GM18507 (cell line): ENCODE data around the gene C1orf105.

ENCODE experiments used
- DNase-seq: peaks from one replicate; pipeline ENCODE4 v3.0.0; 2011; ENCODE audit warnings: low read depth; ENCODE audit not compliant: insufficient read length; ENCODE audit errors: extremely low spot score
- FAIRE-seq: peaks from 2 replicates; lab custom pipeline; 2011; peaks lifted over from hg19 to GRCh38; lab: Jason Lieb, UNC

Gene C1orf105

DNA sequence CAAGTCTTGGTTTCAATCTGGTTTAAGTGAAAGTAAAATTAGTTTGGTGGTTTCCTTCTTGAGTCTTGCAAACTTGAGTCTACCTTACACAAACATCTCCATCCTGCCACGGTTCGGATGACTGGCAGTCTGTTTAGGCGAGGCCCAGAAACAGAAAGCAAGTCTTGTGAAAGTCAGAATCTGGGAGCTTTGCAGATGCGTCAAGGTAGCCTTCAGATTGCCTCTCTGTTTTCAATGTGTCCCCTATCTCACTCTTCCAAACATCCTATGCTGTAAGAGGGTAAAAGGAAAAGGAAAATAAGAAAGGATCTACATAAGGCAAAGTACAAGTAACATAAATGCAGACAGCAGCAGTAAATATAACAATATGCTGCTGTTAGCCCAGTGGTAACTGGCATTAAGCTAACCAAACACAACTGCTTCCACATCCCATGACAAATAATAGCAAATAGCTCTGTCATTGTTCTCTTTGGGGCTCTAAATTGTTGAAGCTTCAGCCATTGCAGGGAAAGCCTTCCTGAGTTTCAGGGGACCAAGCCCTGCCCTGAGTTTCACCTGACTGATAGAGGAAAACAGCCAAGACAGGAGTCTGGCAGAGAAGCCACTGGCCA is 26.2 kb upstream of the C1orf105 start:
- DNase-seq, result no peak
- peak; percentile 100 for FAIRE-seq

DNA sequence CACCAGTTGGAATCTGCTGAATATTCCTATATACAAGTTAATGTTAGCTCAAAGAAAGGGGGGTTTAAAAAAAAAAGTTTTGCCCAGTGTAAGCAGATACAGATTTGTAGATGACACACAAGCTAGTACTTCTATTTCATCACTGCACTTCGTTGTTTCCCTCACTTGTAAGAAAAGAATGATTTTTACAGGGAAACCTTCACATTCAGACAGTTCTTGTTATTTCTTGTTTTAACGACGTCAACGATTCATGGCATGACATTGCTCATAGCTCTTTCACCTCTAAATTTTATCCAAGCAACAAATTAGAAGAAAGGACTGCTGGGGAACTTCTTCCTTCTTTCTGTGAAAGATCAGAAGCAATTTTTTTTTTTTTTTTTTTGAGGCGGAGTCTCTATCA is 25.7 kb upstream of the C1orf105 start:
- FAIRE-seq (no peak), DNase-seq (no peak)

DNA sequence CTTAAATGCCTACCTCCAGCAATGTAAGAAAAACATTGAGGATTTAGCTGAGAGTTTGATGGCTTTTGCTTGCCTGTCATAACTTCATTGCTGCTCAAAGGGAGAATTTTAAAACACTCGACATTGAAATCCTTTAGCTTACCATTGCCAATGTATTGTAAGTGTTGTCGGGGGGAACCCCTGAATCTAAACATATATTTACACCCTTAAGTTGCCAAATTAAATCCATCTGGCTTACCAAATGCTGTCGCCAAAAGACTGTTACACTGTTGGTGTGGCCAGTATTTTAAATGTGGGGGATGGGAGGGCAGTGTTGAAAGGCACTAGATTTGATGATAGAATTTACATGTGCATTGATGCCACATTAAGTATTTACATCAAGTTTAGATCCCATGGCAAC is 24.9 kb upstream of the C1orf105 start:
- FAIRE-seq, result peak; percentile 46

DNA sequence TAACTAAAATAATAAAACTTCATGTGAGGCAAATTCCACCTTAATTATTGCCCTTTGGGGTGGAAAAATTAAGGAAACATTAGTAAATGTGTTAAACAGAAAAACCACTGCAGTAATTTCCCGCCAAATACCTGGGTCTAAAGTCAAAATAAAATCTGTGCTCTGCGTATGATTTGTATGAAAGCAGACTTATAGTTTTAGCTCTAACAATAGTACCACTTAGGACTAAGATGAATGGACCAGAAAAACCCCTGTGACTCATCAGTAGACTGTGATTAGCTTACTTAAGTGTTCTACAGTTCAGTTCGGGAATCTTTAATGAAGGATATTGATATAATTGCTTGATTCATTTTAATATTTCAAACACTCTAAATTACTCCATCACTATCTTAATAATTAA is 23.3 kb upstream of the C1orf105 start:
- DNase-seq, result no peak
- peak; percentile 9 for FAIRE-seq

More for the DNA sequence above, 24.9 kb upstream of the C1orf105 start:
- DNase-seq, result no peak

DNA sequence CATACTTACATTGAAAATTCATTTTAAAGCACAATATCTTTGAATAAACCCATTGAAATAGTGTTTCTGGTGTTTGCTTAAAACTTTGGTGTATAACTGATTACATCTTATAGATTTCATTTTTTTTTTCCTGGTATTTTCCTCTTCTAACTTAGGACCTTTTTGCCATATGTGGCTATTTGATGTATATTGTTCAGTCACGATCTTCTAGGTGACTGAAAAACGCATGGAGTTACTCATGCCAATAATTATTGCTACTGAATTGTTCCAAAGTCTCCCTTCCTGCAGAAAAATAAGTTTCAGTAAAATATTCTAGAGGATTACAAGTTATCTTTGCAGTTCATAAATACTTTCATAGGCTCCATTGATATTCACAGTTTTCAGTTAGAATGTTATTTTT is 22.9 kb upstream of the C1orf105 start:
- FAIRE-seq (no peak), DNase-seq (no peak)

DNA sequence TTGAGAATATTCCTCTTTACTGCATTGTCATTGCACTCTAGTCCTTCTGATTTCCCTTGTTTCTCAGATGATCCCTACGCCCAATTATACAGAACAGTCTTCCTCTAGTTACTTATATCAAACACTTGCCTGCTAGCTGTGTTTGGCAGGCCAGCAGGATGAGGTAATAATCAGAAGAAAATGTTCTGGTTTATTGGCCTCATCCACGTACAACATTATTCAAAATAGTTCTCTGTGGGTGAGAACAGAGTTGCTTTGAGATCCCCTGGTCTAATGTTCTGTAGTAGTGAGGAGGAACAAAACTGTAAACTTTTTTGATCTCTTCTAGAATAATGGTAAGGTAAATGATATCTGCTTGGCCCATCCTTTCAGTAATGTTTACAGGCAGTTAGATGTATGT is 22.3 kb upstream of the C1orf105 start:
- FAIRE-seq, result peak; percentile 74
- no peak for DNase-seq

DNA sequence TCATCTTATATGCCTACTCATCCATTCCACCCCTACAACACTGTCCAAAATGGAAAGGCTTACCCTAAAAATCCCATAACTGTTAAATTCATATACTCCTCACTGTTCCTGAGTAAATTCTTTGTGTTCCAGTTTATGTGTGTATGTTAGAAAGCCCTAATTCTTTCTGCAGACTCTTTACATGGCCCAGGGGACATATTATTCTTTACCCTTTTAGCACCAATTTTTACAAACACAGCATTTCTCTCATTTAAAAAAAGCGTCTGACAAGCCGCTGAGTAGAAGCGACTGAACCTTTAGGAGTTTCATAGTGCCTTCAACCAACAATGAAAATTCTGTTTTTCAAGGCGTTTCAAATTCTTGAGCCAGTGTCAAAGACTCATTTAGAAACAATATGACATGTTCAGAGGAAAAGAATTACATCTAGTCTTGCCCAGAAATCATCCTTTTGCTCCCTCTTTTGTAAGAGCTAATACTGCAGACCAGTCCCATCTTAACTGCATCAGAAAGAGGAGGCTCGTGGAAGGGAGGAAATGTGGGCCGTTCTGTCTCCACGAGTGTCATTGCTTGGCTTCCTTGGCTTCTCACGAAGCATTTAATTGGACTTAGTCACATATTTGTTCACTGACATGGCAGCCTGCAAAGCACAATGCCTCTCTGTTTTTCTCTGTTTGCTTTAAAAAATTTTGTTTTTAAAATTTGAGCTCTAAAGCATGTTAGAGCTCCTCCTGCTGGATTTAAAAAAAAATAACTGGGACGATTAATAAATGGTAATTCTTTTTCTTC is 21.3 kb upstream of the C1orf105 start:
- DNase-seq, result no peak
- peak; percentile 78 for FAIRE-seq

DNA sequence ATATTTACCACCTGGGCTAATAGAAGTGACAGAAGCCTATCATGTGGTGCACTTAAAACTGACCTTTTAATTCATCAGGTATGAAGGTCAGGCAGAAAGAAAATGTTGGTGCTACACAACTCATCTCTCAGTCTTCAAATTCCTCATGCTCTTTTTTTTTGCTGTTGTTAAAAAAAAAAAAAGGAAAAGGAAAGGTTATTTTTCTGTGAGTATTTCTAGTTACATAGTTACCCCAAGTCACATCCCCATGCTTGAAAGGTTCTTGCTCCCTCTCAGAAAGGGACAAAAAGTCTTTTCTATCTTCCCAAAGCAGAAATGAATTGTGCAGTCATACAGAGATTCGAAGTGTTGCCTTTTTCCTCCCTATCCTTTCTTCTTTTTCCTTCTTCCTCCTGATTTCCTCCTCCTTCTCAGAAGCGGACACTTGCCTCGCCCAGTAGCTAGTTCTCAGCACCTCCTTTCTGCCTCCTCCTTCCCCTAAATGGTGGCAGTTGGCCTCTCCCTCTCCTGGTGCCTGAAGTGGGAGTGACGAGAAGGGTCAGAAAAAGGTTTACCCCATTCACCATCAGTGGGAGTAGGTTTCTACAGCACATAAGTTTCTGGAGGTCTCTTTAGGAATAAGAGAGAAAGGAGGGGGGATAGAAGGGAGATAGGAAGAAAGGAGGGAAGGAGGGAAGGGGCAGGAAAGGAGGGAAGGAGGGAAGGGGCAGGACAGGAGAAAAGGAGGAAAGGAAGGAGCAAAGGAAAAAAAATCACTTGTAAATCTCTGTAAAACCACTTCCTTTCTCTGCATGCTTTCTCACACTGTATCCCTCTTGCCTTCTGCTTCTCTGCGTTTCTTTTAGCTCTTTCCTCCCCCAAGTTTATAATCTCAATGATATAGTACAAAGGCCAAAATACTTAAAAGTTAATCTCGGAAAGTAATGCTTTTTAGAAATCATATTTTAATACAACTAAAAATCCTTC is 20.4 kb upstream of the C1orf105 start:
- no peak for DNase-seq
- peak; percentile 18 for FAIRE-seq

DNA sequence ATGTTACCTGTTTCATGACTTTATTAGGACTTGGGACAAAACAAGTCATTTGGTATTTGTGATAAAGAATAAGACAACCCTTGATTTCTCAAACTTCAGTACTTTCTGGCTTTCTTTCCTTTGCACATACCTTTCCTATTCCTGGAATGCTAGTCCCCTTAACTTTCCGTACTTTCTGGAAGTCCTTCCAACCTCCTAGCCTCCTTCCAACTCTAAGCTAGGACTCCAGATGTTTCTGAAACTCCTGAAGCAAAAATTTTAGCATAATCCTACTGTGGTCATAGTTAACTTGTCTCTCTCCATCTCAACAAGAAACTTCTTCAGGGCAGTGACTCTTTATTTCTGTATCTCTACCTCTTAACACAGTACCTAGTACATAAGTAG is 19.8 kb upstream of the C1orf105 start:
- FAIRE-seq (no peak), DNase-seq (no peak)

DNA sequence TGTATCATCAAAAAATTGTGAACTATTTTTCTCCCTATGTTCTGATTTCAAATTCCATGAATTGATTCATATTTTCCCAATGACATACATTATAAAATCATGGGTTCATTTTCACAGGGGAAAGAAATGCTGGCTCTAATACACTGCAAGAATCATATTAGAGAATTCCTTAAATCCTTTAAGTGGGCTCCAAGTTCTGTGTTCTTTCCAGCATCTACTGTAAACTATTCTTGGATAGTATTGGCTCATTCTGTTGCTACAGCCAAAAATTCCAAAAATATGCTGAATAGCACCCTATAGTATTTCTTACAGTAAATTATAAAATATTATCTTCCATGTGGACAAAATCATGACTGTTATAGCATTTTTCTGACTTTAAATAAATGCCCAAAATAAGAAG is 19.0 kb upstream of the C1orf105 start:
- FAIRE-seq (no peak), DNase-seq (no peak)

DNA sequence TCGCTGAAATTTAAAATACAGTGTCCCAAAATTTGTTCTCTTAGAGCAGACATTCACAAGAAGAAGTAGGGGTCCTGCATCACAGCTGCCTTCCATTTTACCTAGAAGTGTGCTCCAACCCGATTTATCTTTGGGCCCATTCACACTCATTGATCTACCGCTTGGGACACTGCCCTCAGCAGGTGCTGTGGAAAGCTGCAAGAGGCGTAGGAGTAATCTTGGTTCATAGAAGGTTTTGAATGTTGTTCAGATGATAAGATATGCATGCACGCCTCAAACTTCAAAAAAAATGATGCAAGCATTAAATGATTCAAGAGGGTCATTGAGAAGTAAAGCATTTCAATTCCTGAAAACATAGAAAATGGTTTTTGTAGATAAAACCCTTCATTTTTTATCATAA is 18.6 kb upstream of the C1orf105 start:
- no peak for FAIRE-seq
- no peak for DNase-seq

DNA sequence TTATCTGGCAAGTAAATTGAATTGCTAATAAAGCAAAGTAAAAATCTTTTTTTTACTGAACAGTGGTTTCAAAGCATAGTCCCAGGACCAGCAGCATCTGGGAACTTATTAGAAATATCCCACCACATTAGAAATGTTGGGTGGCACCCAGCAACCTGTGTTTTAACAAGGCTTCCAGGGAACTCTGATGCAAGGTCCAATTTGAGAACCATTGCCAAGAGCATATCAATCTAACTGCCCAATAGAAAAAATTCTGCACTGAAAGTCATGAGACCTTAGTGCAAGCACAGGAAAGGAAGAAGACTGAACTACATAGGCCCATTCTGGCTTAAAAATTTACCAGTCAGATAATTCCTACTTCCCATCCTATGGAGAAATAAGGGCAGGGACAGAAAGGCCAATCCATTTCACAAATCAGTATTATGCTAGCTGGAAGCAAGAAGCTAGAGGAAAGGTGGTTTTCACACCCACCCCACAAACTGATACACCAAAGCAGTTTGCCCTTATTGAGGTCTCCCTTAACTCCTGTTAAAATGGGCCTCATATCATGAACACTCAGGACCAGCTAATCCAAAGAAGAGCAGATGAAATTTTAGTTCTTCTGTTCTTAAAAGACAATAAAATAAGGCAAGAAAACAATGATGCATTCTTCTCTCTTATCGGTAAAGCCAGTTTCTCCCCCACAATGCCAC is 17.5 kb upstream of the C1orf105 start:
- FAIRE-seq (no peak), DNase-seq (no peak)

DNA sequence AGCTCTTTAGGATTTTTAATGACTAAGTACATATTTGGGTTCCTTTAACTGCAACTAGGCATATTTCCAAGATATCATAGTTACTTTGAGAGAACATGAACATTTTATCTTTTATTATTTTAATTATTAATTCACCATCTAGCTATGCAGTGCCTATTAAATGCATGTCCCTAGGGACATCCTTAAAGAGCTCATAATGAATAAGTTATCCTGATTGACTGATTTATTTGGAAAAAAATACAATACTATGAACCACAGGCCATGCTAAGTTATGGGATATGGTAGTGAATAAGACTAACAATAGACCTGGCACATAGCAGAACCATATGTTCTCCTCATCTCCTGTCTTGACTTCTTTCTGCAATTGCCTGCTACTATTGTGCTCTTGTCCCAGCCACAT is 16.4 kb upstream of the C1orf105 start:
- no peak for FAIRE-seq
- DNase-seq, result no peak

DNA sequence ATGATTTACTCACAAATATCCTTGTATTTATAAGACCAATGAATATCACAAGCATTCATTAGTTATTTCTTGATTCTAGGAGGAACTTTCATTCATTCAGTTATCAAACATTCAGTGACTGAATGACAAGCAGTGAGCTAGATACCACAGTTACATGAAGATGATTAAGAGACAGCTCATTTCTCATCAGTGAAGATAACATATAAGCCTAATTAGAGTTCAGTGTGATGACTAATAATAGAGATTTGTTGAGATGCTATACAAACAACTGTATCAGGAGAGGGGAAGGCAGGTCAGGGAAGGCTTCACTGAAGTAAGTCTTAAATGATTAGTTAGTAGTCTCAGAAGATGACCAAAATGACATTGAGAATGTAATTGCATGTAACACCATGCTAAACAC is 14.6 kb upstream of the C1orf105 start:
- DNase-seq (no peak), FAIRE-seq (no peak)

DNA sequence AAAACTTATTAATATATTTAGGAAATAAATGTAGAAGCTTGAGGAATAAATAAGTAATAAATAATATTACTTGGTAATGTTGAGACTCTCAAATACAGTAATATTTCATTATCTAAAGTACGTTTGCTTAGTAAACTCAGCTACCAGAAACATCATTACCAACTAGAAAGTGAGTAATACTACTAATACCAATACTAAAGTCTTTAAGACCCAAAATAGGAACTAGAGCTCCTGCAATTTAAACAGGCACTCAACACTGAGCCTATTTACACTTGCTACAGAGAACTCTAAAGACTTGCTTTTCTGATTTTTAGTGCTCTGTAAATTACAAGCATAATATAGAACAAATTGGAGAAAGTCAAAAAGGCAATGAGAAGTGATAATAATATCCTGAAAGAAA is 13.5 kb upstream of the C1orf105 start:
- FAIRE-seq, result no peak

DNA sequence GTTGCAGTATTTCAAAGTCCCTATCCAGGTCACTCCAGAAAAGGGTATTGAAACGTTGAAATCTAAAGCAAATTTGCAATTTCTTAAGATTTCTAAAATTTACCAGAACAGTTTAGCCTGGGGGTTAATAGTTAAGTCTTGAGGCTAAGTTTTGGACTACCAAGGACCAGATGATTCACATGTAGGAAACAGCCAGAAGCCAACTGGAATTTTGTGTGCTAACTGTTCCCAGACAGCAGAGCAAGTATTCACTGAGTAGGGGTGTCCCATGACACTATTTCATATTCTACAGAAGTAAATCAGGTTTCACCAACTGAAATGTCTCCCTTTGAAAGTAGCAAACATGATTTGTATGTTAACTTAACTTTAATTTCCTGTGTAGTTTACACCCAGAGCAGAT is 11.5 kb upstream of the C1orf105 start:
- DNase-seq (no peak), FAIRE-seq (no peak)

More for the DNA sequence above, 13.5 kb upstream of the C1orf105 start:
- DNase-seq, result no peak

DNA sequence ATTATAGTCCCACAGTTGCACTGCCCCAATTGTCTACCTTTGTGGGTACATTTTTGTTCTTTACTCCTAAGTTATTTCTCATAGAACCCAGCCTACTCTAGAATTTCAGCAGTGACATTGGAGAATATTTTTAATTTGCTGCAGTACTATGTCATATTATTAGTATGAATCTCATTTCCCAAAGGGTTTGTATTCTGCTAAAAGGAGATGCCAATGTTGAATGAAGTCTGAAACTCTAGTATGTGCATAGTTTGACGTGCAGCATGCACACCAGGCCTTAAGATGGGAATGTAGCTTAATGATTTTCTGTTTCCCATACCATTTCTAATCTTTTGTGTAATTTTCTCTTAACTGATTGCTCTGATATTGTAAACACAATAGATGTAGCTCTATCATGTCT is 10.5 kb upstream of the C1orf105 start:
- FAIRE-seq, result no peak
- no peak for DNase-seq

DNA sequence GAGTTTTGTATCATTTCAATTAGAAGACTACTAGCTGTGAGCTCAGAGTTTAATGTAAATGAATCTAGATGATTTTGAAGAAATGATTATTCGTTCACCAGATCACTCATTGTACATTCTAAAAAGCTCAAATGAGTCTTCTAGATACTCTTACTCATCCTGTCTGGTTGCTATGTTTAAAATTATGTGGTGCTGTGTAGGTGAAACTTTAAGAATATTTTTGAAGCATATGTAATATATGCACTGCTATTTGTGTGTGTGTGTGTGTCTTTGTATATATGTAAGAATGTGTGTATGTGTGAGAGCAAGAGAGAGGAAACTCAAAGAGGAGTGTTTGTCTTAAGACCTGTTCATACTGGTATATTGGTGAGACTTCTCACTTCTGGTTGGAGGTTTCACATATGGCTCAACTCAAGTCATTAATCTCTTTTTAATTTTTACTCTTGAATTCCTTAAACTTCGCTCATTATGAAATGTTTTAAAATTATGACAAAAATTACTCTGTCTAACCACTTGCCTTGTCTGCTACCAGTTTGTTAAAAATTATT is 8.6 kb upstream of the C1orf105 start:
- DNase-seq (no peak), FAIRE-seq (no peak)

DNA sequence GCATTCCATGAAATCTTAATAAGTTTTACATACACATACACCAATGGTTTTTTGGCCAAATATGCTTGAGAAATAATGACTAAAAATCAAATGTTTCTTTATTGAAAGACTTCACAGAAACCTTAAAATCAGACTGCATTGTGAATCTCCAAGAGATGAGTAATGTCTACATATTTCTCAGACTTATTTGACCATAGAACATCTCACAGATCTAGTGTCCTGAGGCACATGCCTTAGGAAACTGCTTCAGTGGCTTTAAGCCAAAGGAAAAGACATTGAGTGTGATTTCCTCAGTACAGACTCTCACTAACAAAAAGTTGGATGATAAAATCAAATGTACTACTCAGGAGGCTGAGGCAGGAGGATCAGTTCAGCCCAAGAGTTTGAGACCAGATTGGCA is 6.2 kb upstream of the C1orf105 start:
- FAIRE-seq (no peak), DNase-seq (no peak)
